AG20443 (cell line): ENCODE results near the gene BCL6B.
"Not testable (repeated sequence)": the region's sequence is repeated elsewhere in the genome, so short reads cannot be mapped to it uniquely, and the experiment has no call there.

Experiments
- DNase-seq: peaks from one replicate; pipeline ENCODE4 v3.0.0; 2012; ENCODE audit warnings: low spot score, mixed read lengths

Gene BCL6B

DNA sequence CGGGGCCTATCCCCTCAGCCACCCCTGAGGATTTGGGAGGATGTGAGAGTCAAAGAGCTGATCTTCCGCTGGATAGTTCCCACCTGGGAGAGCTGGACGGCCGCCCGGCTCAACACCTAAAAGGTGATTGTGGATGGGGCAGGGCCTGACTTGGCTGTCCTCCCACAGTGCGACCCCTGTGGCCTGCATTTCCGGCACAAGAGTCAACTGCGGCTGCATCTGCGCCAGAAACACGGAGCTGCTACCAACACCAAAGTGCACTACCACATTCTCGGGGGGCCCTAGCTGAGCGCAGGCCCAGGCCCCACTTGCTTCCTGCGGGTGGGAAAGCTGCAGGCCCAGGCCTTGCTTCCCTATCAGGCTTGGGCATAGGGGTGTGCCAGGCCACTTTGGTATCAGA, 4.5 kb downstream of the BCL6B start:
- no peak for DNase-seq

DNA sequence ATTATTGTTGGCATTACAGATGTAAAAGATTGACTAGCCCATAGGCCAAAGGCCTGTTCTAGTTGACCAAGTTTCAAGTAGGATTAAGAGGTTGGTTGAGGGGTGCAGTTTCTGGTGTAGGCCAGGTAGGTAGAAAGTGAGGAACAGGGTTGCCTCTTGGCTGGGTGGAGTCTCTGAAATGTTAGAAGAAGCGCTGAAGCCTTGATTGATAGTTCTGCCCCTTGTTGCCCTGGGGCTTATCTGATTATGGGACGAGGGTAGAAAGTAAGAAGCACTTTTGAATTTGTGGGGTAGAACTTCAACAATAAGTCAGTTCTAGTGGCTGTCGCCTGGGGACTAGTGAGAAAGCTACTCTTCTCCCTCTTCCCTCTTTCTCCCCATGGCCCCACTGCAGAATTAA, 6.2 kb downstream of the BCL6B start:
- no peak for DNase-seq

DNA sequence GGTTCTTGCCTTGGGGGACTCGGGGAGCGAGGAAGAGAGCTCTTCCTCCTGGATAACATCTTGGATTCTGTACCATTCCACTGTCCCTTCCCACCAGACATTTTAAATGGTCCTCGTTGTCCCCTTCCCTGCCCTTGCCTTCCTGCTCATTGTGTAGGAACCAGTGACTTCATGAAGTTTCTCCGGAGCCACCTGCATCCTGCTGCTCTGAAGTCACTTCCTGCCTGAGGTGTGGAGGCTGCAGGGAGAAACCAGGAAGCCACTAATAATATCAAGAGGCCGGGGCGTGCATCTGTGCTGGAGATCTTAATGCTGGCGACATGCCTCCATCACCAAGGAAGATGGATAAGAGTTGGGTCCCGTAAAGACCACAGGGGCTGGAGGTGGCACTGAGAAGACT, 6.8 kb downstream of the BCL6B start:
- DNase-seq, result no peak

GRCh38 chr17:7034955-7035590, 12.2 kb downstream of the BCL6B start:
- DNase-seq, result no peak

- DNase-seq, result peak; percentile 99
Observed at GRCh38 chr17:7035591-7036368, 12.9 kb downstream of the BCL6B start, which contains the start of gene SLC16A13. SLC16A13 (plus strand) TSS chr17:7036015; CDS start chr17:7036383, 368 bp downstream.

- DNase-seq, result no peak
Observed at GRCh38 chr17:7038025-7038862, 15.4 kb downstream of the BCL6B start.

DNA sequence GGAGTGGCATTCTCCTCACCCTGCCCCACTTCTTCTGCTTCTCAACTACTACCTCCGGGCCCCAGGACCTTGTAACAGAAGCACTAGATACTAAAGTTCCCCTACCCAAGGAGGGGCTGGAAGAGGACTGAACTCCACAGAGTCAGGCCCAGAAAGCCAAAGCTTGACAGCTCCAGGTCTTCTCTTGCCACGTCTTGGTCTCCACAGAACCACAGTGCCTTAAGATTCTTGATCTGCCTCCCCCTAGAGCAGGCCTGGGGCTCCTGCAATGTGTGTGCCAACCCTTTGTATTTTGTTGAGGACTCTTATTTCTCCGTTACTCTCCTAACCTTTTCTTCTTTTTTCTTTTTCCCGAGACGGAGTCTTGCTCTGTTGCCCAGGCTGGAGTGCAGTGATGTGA, 17.0 kb downstream of the BCL6B start:
- no peak for DNase-seq

DNA sequence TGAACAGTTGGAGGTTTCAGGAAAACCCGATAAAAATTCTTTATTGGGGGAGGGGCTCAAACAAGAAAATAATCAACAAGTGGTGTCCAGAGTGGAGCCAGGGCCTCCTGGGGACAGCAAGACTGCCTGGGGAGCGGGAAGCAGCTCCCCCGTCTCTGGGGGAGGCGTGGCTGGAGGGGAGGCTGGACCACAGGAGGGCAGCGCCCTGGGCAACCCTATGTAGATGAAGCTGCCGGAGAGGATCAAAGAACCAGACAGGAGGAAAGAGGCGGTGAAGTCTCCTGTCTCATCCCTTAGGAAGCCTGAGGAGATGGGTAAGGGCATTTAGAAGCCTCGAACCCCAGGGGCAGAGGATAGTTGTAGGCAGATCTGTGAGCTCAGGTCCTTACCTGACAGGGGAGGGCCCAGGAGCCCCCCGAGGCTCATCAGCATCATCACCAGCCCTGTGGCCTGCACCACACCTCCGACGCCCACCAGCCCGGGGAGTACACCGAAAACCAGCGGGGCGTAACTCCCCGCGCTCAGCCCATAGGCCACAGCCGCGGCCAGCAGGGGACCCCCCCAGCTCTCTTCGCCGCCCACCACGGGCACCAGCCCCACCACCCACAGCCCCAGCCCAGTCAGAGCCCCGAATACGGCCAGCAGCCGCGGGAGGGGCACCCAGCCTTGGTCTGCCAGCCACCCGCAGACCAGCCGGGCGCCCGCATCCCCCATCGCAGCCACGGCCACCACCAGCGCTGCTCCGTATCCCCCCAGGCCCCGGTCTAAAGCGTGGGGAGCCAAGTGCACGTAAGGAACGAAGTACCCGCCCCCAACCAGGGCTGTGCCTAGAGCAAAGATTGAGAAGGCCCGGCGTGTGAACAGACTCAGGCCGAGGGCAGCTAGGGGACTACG, 19.0 kb downstream of the BCL6B start:
- no peak for DNase-seq

DNA sequence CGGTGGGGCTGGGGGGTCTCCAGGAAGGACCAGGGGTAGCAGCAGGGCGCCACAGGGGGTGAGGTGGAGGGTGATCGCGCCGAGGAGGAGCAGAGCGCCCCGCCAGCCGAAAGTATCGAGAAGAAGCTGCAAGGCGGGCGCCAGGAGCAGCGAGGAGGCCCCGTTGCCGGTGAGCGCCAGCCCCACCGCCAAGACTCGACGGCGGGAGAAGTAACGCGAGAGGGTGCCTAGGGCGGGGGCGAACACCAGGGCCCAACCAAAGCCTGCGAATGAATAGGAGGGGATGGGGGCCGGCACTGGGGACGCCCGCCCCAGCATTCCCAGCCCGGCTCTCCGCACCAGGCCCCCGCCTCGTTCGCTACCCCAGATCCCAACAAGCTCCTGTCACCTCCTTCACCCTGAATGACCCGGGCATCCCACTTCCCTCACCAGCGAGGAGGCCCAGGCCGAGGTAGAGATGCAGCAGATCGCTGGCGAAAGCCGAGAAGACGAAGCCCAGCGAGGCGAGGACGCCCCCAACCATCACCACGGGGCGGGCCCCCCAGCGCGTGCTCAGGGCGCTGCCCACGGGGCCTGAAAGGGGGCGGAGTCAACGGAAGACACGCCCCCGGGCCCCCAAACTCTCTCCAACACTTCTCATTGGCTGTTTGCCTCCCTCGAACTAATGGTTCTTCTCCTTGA, 19.8 kb downstream of the BCL6B start:
- no peak for DNase-seq

- no peak for DNase-seq
Observed at GRCh38 chr17:7043182-7043496, 20.3 kb downstream of the BCL6B start.

DNA sequence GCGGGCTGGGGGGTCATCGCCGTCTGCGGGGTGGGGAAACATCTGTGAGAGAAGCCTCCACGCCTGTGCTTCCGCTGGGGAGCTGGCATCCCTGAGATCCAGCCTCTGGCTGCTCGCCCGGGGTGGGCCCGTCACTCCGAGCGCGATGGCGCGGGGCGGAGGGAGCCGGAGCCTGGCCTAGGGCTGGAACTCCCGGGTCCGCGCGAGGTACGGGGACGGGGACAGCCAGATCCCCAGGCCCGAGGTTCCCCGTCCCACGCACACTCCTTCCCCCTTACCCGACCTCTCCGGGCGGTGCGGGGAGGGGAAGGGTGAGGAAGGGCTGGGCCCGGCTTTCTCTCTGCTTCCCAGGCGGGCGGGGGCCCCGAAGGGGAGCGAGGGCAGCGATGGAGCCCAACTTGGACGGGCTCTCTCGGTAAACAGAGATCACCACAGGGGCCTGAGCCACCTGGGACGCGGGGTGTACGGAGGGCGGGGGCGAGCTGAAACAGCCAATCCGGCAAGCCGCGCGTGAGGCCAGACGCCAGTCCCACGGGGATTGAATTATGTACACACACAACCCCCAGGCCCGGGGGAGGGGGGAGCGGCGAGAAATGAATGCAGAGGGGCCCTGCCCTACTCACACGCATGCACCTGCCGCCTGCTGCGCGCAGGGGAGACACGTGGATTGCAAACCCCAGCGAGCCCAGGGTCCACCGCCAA, 20.8 kb downstream of the BCL6B start, which contains the start of gene SLC16A11:
Gene SLC16A11 (minus strand): TSS at position 596 of the 702 bp plus-strand sequence. CDS start 579 bp downstream, at position 17.
- DNase-seq, result peak; percentile 60

- peak; percentile 54 for DNase-seq
Observed at GRCh38 chr17:7045492-7046126, 22.8 kb downstream of the BCL6B start.

DNA sequence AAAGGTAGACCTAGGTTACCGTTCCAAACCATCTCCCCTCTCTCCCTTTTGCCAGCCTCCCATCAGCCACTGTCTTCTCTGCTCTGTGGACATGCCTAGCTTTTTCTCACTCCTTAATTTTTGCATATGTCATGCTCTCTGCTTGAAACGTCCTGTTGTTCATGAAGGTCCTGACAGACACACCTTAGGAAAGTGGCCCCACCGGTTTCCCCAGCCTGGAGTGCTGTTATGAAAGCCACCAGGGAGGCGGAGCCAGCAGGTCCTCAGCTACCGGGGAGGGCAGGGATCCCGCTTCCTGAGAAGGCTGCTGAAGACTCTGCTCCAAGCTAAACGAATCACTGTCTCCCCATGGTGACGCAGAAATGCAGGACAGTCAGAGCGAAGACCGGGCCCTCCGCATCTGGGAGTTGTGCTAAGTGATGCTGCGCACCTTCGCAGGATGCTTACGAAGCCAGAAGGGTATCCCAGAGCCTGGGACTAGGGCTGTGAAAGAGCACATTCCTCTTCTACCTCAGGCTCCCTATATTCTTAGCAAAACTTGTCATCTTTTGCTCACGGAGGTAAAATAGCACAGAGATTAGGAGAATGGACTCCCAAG, 23.4 kb downstream of the BCL6B start:
- DNase-seq, result no peak

- DNase-seq, result not testable (repeated sequence)
Observed at GRCh38 chr17:7046725-7047397, 24.0 kb downstream of the BCL6B start.

DNA sequence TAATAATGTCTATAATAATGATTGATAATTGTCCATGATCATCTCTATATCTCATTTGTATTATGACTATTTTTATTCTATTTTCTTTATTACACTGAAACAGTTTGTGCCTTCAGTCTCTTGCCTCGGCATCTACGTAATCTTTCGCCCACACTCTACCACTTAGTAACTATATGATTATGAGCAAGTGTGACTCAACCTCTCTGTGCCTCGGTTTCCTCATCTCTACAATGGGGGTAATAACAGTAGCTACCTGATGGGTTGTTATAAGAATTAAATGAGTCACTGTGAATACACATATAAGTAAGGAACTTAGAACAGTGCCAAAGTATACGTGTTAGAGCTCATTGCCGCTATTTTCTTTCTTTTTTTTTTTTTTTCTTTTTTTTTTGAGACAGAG, 24.7 kb downstream of the BCL6B start:
- no peak for DNase-seq

DNA sequence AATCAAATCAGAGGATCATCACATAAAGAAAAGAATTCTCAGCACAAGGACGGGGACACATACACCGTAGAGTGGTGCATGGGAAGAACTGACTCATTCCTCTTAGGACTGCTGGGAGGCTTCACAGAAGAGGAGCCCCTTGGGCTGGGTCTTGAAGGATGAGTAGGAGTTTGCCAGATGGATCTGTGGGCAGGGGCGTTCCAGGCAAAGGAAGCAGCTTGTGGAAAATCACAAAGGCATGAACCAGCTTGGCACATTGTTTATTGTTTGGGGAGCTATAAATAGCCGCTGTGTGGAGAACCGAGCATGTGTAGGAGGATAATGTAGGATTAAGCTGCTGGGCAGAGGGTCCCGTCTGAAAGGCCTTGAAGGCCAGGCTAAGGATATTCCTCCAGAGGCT, 26.1 kb downstream of the BCL6B start:
- DNase-seq, result no peak

DNA sequence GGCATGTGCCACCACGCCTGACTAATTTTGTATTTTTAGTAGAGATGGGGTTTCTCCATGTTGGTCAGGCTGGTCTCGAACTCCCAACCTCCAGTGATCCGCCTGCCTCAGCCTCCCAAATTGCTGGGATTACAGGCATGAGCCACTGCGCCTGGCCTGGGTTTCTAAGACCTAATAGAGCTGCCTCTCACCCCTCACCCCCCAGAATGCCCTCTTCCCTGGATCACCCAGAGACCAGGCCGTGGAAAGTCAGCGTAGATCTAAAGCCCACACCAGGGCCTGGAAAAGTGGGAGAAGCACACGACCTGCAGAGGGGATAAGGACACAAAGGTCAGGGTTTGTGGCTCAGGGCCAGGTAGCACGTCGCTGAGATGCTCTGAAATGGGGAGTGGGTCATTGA, 27.7 kb downstream of the BCL6B start:
- DNase-seq, result not testable (repeated sequence)

DNA sequence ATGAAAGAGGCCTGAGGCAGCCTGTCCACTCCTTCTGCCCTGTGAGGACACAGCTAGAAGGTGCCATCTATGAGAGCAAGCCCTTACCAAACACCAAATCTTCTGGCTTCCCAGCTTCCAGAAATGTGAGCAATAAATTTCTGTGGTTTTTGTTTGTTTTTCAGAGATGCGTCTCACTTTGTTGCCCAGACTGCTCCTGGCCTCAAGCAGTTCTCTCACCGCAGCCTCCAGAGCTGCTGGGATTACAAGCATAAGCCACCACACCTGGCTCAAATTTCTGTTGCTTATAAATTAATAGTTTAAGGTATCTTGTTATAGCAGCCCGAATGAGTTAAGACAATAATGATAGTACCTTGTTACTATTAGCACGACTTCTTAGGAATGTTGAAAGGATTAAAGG, 33.5 kb downstream of the BCL6B start:
- no peak for DNase-seq

DNA sequence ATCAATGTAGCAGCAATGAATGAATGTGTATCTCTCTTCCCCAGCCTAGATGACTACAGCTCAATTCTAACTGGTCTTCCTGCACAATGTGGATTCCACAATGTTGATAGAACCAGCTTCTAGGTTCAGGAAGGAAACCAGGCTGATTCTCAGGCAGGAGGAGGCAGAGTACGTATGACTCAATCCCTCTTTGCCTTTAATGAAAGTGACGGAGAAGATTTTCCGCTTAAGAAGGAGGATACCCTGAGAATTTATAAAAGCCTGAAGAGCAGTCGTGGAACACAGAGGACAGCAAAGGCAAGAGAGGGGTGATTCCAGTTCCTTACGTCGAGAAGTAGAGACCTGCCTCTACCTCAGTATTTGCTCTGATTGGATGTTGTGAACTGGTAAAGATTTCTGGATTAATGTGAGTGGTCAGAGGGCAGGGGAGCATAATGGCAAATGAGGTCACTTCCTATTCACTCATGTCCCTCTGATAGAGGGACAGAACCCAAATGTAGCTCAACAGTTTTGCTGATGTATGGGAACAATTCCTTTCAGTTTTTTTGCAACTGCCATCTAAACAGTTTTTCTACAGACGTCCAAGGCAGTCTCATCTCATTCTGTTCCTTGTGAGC, 36.1 kb downstream of the BCL6B start:
- no peak for DNase-seq
